GM19193 (cell line): ENCODE measurements around the gene USP28.

Experiments
- POLR2A ChIP-seq: IDR thresholded peaks from 4 replicates; pipeline ENCODE4 v1.6.1; 2011; ENCODE audit not compliant: insufficient read depth, insufficient read length; ENCODE audit errors: extremely low read depth

The USP28 gene

DNA sequence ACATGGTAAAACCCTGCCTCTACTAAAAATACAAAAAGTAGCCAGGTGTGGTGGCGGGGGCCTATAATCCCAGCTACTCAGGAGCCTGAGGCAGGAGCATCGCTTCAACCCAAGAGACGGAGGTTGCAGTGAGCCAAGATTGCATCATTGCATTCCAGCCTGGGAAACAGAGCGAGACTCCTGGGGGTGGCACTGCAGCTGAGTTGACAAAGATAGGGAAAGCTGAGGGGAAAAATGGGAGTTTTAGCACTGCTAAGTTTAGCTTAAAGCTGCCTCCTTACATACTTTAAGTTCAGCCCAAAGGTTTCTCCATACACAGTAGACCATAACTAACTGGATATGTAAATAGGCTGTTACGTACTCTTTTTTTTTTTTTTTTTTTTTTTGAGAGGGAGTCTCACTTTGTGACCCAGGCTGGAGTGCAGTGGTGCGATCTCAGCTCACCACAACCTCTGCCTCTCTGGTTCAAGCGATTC lies 9.0 kb upstream of the USP28 start:
- no peak for TF ChIP-seq POLR2A

- TF ChIP-seq POLR2A: no peak
Observed at GRCh38 chr11:113881856-113882255, 6.5 kb upstream of the USP28 start.

- no peak for TF ChIP-seq POLR2A
Observed at GRCh38 chr11:113880971-113881370, 5.6 kb upstream of the USP28 start.

GRCh38 chr11:113877670-113878055 lies 2.3 kb upstream of the USP28 start:
- no peak for TF ChIP-seq POLR2A

- no peak for TF ChIP-seq POLR2A
Observed at GRCh38 chr11:113876798-113877669, 1.7 kb upstream of the USP28 start.

GRCh38 chr11:113876074-113876797 lies 864 bp upstream of the USP28 start:
- TF ChIP-seq POLR2A: no peak

GRCh38 chr11:113874581-113875233 lies 665 bp downstream of the USP28 start:
- no peak for TF ChIP-seq POLR2A

DNA sequence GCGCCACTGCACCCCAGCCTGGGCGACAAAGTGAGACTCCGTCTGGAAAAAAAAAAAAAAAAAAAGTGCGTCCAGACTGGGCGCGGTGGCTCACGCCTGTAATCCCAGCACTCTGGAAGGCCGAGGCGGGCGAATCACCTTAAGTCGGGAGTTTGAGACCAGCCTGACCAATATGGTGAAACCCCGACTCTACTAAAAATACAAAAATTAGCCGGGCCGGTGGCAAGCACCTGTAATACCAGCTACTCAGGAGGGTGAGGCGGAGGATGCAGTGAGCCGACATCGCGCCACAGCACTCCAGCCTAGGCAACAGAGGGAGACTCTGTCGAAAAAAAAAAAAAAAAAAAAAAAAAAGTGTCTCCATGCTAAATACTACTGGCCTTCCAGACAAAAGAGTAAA lies 1.3 kb downstream of the USP28 start:
- no peak for TF ChIP-seq POLR2A

- no peak for TF ChIP-seq POLR2A
Observed at GRCh38 chr11:113873236-113873626, 2.1 kb downstream of the USP28 start.

GRCh38 chr11:113871336-113871735 lies 4.0 kb downstream of the USP28 start:
- no peak for TF ChIP-seq POLR2A

DNA sequence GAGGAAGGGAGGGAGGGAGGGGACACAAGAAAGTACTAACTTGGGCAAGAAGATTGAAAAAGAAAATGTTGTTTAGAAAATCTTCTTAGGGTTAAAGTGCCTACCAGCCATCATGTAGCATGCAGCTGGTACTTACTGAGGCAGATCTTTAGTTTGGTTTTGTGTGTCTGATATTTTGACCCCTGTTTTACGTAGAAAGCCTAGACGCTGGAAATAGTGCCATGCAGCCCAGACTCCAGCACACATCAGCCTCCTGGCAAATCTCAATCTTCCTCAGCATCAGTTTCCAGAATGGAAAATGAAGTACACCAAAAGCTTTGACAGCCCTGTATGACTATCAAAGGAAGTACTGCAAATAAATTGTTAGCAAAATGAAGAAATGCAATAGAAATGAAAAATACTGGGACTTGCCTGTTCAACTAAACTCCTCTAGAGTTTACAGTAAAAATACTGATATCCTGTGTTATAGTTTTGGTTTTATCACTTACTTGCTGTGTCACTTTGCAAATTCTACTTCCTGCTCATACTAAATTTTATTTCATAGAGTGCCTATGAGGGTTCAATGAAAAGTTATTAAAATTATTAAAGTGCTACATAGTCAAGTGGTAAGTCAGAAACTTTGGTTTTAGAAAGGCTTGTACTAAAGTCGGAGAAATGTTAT lies 7.4 kb downstream of the USP28 start:
- no peak for TF ChIP-seq POLR2A

DNA sequence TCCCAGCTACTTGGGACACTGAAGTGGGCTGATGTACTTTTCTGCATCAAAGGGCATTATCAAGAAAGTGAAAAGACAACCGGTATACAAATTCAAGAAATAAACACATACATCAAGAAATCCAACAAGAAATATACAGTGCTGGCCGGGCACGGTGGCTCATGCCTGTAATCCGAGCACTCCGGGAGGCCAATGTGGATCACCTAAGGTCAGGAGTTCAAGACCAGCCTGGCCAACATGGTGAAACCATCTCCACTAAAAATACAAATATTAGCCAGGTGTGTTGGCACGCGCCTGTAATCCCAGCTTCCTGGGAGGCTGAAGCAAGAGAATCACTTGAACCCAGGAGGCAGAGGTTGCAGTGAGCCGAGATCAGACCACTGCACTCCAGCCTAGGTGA lies 9.5 kb downstream of the USP28 start:
- TF ChIP-seq POLR2A: no peak

DNA sequence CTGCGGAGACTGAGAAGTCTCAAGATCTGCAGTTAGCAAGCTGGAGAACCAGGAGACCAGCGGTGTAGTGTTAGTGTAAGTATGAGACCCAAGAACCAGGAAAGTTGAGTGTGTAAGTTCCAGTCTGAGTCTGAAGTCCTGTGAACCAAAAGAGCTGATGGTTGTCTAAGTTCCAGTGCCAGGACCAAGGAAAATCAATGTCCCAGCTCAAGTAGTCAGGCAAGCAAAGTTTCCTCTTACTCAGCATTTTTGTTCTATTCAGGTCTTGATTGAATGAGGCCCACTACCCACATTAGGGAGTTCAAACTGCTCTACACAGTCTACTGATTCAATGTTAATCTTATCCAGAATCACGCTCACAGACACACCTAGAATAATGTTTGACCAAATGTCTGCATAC lies 11.0 kb downstream of the USP28 start:
- no peak for TF ChIP-seq POLR2A

GRCh38 chr11:113862435-113862834 lies 12.9 kb downstream of the USP28 start:
- TF ChIP-seq POLR2A: no peak

- no peak for TF ChIP-seq POLR2A
Observed at GRCh38 chr11:113859665-113860064, 15.7 kb downstream of the USP28 start.

DNA sequence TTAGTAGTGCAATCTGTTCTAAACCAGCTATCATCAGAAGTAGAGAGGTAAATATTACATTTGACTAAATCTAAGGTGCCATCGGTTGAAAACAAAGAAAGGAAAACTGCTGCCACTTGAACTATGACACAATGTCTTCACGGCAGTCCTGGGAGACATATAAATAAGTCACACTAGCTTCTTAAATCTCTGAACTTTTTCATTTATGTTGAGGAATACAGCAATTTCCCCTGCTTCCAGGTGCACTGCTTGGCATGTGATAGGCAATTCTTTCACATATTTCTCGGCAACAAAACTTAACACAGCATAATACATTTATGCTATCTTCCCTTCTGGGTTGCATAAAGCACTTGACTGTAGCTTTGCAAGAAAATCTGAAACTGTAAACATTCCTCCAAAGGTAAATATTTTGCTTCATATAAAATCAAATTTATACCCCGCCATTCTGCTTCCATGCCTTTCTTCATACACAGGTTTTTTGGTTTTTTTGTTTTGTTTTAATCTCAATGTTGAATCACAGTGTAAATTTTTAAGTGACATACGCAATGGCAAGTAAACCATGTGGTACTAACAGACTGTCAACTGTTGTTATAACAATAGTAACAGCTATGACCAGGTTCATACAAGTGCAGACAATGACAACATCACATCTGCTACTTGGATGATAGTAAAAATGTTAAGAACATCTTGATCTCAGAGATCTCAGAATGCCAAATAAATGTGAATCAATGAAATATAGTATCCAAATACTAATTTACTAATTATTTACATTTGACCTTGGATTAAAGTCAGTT lies 18.2 kb downstream of the USP28 start:
- no peak for TF ChIP-seq POLR2A
